ENCODE data around the gene ZNF783.
"Not testable (repeated sequence)": the region's sequence is repeated elsewhere in the genome, so short reads cannot be mapped to it uniquely, and the experiment has no call there.

ZNF783 gene

GRCh38 chr7:149240637-149241036, 21.4 kb upstream of the ZNF783 start:
- DNase-seq (ENCODE audit: low read depth), result no peak

GRCh38 chr7:149241696-149242095, 20.3 kb upstream of the ZNF783 start:
- DNase-seq (ENCODE audit: low read depth), result no peak

- no peak for DNase-seq (ENCODE audit: low read depth)
Measured at GRCh38 chr7:149245244-149245643, 16.8 kb upstream of the ZNF783 start.

GRCh38 chr7:149245744-149246143, 16.3 kb upstream of the ZNF783 start:
- no peak for DNase-seq (ENCODE audit: low read depth)

GRCh38 chr7:149248777-149249176, 13.2 kb upstream of the ZNF783 start:
- no peak for DNase-seq (ENCODE audit: low read depth)

- not testable (repeated sequence) for DNase-seq (ENCODE audit: low read depth)
Measured at GRCh38 chr7:149250151-149250550, 11.8 kb upstream of the ZNF783 start.

GRCh38 chr7:149251518-149251917, 10.5 kb upstream of the ZNF783 start:
- DNase-seq (ENCODE audit: low read depth), result not testable (repeated sequence)

- no peak for DNase-seq (ENCODE audit: low read depth)
Measured at GRCh38 chr7:149252378-149252777, 9.6 kb upstream of the ZNF783 start.

GRCh38 chr7:149253665-149254064, 8.3 kb upstream of the ZNF783 start:
- no peak for DNase-seq (ENCODE audit: low read depth)

GRCh38 chr7:149254181-149254858, 7.7 kb upstream of the ZNF783 start:
- no peak for DNase-seq (ENCODE audit: low read depth)

- no peak for DNase-seq (ENCODE audit: low read depth)
Measured at GRCh38 chr7:149255174-149255573, 6.8 kb upstream of the ZNF783 start.

- DNase-seq (ENCODE audit: low read depth), result no peak
Measured at GRCh38 chr7:149256568-149256967, 5.4 kb upstream of the ZNF783 start.

- no peak for DNase-seq (ENCODE audit: low read depth)
Measured at GRCh38 chr7:149257146-149257545, 4.8 kb upstream of the ZNF783 start.

- DNase-seq (ENCODE audit: low read depth), result no peak
Measured at GRCh38 chr7:149261316-149261828, 624 bp upstream of the ZNF783 start.

GRCh38 chr7:149266451-149266850, 4.5 kb downstream of the ZNF783 start:
- no peak for DNase-seq (ENCODE audit: low read depth)

GRCh38 chr7:149267733-149268132, 5.7 kb downstream of the ZNF783 start:
- DNase-seq (ENCODE audit: low read depth), result no peak

GRCh38 chr7:149274424-149274823, 12.4 kb downstream of the ZNF783 start:
- not testable (repeated sequence) for DNase-seq (ENCODE audit: low read depth)

GRCh38 chr7:149277871-149278270, 15.9 kb downstream of the ZNF783 start:
- no peak for DNase-seq (ENCODE audit: low read depth)

GRCh38 chr7:149278396-149278795, 16.4 kb downstream of the ZNF783 start:
- DNase-seq (ENCODE audit: low read depth), result no peak

- DNase-seq (ENCODE audit: low read depth), result no peak
Measured at GRCh38 chr7:149279111-149279743, 17.2 kb downstream of the ZNF783 start.

GRCh38 chr7:149280151-149280550, 18.2 kb downstream of the ZNF783 start:
- no peak for DNase-seq (ENCODE audit: low read depth)

GRCh38 chr7:149280661-149281507, 18.9 kb downstream of the ZNF783 start:
- no peak for DNase-seq (ENCODE audit: low read depth)

All from activated gamma-delta T cell treated with anti-CD3 and anti-CD28 coated beads, Interleukin-2, amount 50 U/mL, for 16 hours (primary cell).